NB4 (cell line): Measurements from ENCODE around the gene GLI3.

Experiments used
- DNase-seq: peaks from one replicate; pipeline ENCODE4 v3.0.0; 2010; ENCODE audit warnings: low read depth
- H3K4me3 ChIP-seq: one replicate; pipeline ENCODE4 v1.5.1; 2011; ENCODE audit warnings: mild to moderate bottlenecking, low read depth, low read length, moderate library complexity
- MAX ChIP-seq: IDR thresholded peaks from 2 replicates; pipeline ENCODE4 v1.6.1; 2011; ENCODE audit warnings: low read depth, low read length
- MYC ChIP-seq: IDR thresholded peaks from 2 replicates; pipeline ENCODE4 v1.6.1; 2011; ENCODE audit warnings: low read depth, low read length
- POLR2A ChIP-seq: IDR thresholded peaks from 2 replicates; pipeline ENCODE4 v1.6.1; 2011; ENCODE audit warnings: mild to moderate bottlenecking; ENCODE audit not compliant: insufficient read length; ENCODE audit errors: extremely low read depth
- TF ChIP-seq, protein P1 (sequence below): IDR thresholded peaks from one replicate; pipeline ENCODE4 v1.5.1; 2012; ENCODE audit warnings: low read depth, low read length

Gene GLI3

GRCh38 chr7:42068554-42069280 is 168.3 kb downstream of the GLI3 start:
- no peak overlapping the region for H3K4me3 ChIP-seq
- TF ChIP-seq, protein P1, sequence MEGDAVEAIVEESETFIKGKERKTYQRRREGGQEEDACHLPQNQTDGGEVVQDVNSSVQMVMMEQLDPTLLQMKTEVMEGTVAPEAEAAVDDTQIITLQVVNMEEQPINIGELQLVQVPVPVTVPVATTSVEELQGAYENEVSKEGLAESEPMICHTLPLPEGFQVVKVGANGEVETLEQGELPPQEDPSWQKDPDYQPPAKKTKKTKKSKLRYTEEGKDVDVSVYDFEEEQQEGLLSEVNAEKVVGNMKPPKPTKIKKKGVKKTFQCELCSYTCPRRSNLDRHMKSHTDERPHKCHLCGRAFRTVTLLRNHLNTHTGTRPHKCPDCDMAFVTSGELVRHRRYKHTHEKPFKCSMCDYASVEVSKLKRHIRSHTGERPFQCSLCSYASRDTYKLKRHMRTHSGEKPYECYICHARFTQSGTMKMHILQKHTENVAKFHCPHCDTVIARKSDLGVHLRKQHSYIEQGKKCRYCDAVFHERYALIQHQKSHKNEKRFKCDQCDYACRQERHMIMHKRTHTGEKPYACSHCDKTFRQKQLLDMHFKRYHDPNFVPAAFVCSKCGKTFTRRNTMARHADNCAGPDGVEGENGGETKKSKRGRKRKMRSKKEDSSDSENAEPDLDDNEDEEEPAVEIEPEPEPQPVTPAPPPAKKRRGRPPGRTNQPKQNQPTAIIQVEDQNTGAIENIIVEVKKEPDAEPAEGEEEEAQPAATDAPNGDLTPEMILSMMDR = no peak
- TF ChIP-seq POLR2A (no peak), MAX (no peak), MYC (no peak)
- DNase-seq = no peak

DNA sequence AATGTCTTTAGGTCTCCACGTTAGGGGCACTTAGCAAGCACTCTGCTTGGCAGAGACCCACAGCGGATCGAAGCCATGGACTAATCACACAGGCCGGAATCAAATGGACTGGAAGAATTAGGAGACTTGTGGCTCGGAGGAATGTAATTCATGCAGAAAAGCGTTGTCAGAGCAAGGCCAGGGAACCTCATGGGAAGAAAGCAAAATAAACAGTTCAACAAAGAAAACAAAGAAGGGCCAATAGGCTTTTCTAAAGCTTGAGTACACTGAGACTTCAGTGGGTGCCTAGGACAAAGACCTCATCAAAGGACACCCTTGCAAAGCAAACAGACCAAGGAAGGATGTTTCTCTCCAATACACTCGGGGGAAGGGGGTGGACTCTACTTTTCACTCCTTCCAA is 171.1 kb downstream of the GLI3 start:
- no peak for DNase-seq
- no peak overlapping the region for H3K4me3 ChIP-seq
- TF ChIP-seq MAX (no peak), POLR2A (no peak), MYC (no peak)
- TF ChIP-seq, protein P1 = no peak

DNA sequence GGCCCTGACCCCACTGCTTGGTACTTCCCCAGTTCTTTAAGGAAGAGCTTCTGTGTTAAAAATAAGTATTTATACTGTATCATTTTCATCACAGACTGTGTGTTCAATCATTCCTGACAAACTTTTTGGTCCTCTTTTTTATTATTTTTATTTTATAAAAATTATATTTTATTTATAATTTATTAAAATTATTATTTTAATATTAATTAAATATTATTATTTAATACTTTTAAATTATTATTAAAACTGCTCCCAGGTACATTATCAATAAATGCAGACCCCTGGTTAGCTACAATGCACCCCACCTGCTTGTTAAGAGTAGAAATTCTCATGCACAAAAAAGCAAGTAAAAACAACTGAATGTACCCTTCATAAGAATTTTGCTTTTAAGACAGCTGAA is 172.0 kb downstream of the GLI3 start:
- no peak overlapping the region for H3K4me3 ChIP-seq
- TF ChIP-seq MAX (no peak), POLR2A (no peak), MYC (no peak)
- TF ChIP-seq, protein P1 = no peak
- no peak for DNase-seq

GRCh38 chr7:42064534-42064933 is 172.5 kb downstream of the GLI3 start:
- no peak overlapping the region for H3K4me3 ChIP-seq
- DNase-seq = peak; percentile 9
- TF ChIP-seq, protein P1 = no peak
- TF ChIP-seq MYC (no peak), MAX (no peak), POLR2A (no peak)

DNA sequence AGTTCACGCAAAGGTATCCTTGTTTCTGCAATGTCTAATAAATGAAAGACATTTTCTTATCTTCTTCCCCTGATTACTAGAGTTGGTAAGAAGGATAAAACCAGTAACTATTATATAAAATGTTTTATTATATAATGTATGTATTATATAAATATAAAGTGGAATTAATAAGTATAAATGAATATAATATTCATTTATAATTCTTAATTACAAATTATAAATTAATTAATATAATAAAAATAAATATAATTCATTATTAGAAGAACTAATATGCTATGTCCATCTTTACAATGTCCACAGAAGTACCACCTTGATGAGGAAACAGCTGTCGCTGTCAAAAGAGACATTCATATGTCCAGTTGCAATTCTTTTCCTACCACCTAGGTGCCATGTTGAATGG is 177.7 kb downstream of the GLI3 start:
- no peak for DNase-seq
- no peak overlapping the region for H3K4me3 ChIP-seq
- TF ChIP-seq, protein P1 = no peak
- no peak for TF ChIP-seq MYC
- TF ChIP-seq MAX = no peak
- no peak for TF ChIP-seq POLR2A
